CD8-positive, alpha-beta memory T cell (primary cell): Measurements from ENCODE around the gene YIF1A. TPM values are rescaled to one million over a fixed set of nuclear protein-coding genes. Genes with fewer than 3 reads are reported as not detected.
"Not testable (repeated sequence)": the region's sequence is repeated elsewhere in the genome, so short reads cannot be mapped to it uniquely, and the experiment has no call there.

ENCODE experiments used
- CTCF ChIA-PET: fragments of 350-600 bp; sonication (Branson Sonifier 250); formaldehyde crosslinking; loops from one replicate; lab custom pipeline; 2021; ENCODE audit warnings: antibody characterized with exemption; lab: Charles Lee
- POLR2A ChIA-PET: fragments of 350-600 bp; sonication (Branson Sonifier 250); formaldehyde crosslinking; loops from one replicate; lab custom pipeline; 2021; ENCODE audit warnings: antibody characterized with exemption; lab: Charles Lee
- DNase-seq, 5 donors: peaks; one replicate each; pipeline versions ENCODE4 v3.0.0 to v3.0.0-alpha.2; 2020 to 2022; ENCODE audit warnings: mixed read lengths in 1 of 5
- H3K27ac ChIP-seq: one replicate; pipeline ENCODE4 v1.7.0; 2013; ENCODE audit warnings: low read depth, mild to moderate bottlenecking, low read length, moderate library complexity
- H3K27me3 ChIP-seq: 2 replicates; pipeline ENCODE4 v1.7.0; 2013; ENCODE audit warnings: low read length, mild to moderate bottlenecking; ENCODE audit not compliant: insufficient read depth, poor library complexity, severe bottlenecking
- H3K36me3 ChIP-seq: 2 replicates; pipeline ENCODE4 v1.7.0; 2013; ENCODE audit warnings: mild to moderate bottlenecking, low read length, moderate library complexity; ENCODE audit not compliant: insufficient read depth
- H3K4me1 ChIP-seq: 2 replicates; pipeline ENCODE4 v1.7.0; 2013; ENCODE audit warnings: mild to moderate bottlenecking, low read length, moderate library complexity; ENCODE audit not compliant: insufficient read depth
- H3K4me3 ChIP-seq: 2 replicates; pipeline ENCODE4 v1.7.0; 2013; ENCODE audit warnings: mild to moderate bottlenecking, low read length
- H3K9me3 ChIP-seq: 2 replicates; pipeline ENCODE4 v1.7.0; 2013; ENCODE audit warnings: mild to moderate bottlenecking, low read length
- H3K27ac Mint-ChIP-seq, 8 donors: one replicate each; pipeline ENCODE4 v1.8.0; 2020 to 2021; ENCODE audit warnings: mixed read lengths in 8 of 8, mild to moderate bottlenecking in 6 of 8, inconsistent platforms in 3 of 8, moderate library complexity in 3 of 8
- H3K27me3 Mint-ChIP-seq, 2 donors: one replicate each; pipeline ENCODE4 v1.8.0; 2020 to 2021; ENCODE audit warnings: mixed read lengths in 2 of 2, mild to moderate bottlenecking in 1 of 2, moderate library complexity in 1 of 2
- H3K36me3 Mint-ChIP-seq, 3 donors: one replicate each; pipeline ENCODE4 v1.8.0; 2020 to 2021; ENCODE audit warnings: mixed read lengths in 3 of 3, inconsistent platforms in 1 of 3, mild to moderate bottlenecking in 1 of 3
- H3K4me1 Mint-ChIP-seq, 3 donors: one replicate each; pipeline ENCODE4 v1.8.0; 2020 to 2021; ENCODE audit warnings: mixed read lengths in 3 of 3, inconsistent platforms in 1 of 3, mild to moderate bottlenecking in 1 of 3
- H3K4me3 Mint-ChIP-seq, 7 donors: one replicate each; pipeline ENCODE4 v1.8.0; 2020 to 2021; ENCODE audit warnings: mixed read lengths in 7 of 7, mild to moderate bottlenecking in 6 of 7, moderate library complexity in 4 of 7, inconsistent platforms in 2 of 7
- H3K9me3 Mint-ChIP-seq, 5 donors: one replicate each; pipeline ENCODE4 v1.8.0; 2020 to 2022; ENCODE audit warnings: mixed read lengths in 5 of 5, mild to moderate bottlenecking in 3 of 5, moderate library complexity in 2 of 5, inconsistent platforms in 1 of 5
- polyA plus RNA-seq: library from polyadenylated mRNA; unstranded; fragments of 300-500 nt; fragmentation: Illumina TruSeq; gene quantifications from one replicate; pipeline ENCODE4 v1.2.3, GENCODE V29; 2021
- total RNA-seq, 2 experiments: library from RNA; stranded (reverse); gene quantifications; one replicate each; pipeline ENCODE4 v1.2.3, GENCODE V29; 2021

Gene YIF1A
- total and polyA plus RNA-seq, 3 experiments from 2014 or later = 61.7 to 97.3 (median 96.5) TPM

GRCh38 chr11:66323684-66324083 is 34.7 kb upstream of the YIF1A start:
- Mint-ChIP-seq H3K36me3 (no peaks in the 10 kb centered on the region), H3K27me3 (peaks cover 0 to 3% of the 10 kb centered on the region in 2 donors), H3K27ac (peak overlapping the region in 2 of 8 donors; percentile 27 to 78), H3K4me1 (peaks cover 51 to 66% (median 52%) of the 10 kb centered on the region in 3 donors), H3K4me3 (no peak overlapping the region), H3K9me3 (peaks cover 0 to 4% (median 0%) of the 10 kb centered on the region in 5 donors)
- Histone ChIP-seq H3K27me3 (no peaks in the 10 kb centered on the region), H3K27ac (no peak overlapping the region), H3K36me3 (no peaks in the 10 kb centered on the region), H3K4me3 (no peak overlapping the region), H3K4me1 (peaks cover 49% of the 10 kb centered on the region), H3K9me3 (no peaks in the 10 kb centered on the region)
- ChIA-PET CTCF (interaction anchor here (4.0 kb wide), 1 partner anchor 12 kb away, joined by 47 read pairs; no protein-coding TSS in a partner anchor), POLR2A (interaction anchor here (1.0 kb wide), 1 partner anchor 11 kb away, joined by 3 read pairs; no protein-coding TSS in a partner anchor)
- no peak for DNase-seq

- peaks cover 0 to 4% (median 0%) of the 10 kb centered on the region in 5 donors for H3K9me3 Mint-ChIP-seq
- no peak overlapping the region for H3K4me3 ChIP-seq
- no peaks in the 10 kb centered on the region for H3K36me3 ChIP-seq
- no peaks in the 10 kb centered on the region for H3K36me3 Mint-ChIP-seq
- H3K4me1 Mint-ChIP-seq = peaks cover 51 to 66% (median 52%) of the 10 kb centered on the region in 3 donors
- ChIA-PET POLR2A (interaction anchor here (1.9 kb wide), 1 partner anchor 11 kb away, joined by 11 read pairs; no protein-coding TSS in a partner anchor), CTCF (interaction anchor here (1.0 to 1.6 kb wide), 2 partner anchors 12 to 116 kb away, joined by 4 to 9 read pairs; partner anchors contain the start of gene MRPL11)
- H3K4me3 Mint-ChIP-seq = no peak overlapping the region
- H3K27ac Mint-ChIP-seq = peak overlapping the region in 5 of 8 donors; percentile 20 to 58 (median 40)
- H3K27me3 ChIP-seq = no peaks in the 10 kb centered on the region
- no peak for DNase-seq
- peaks cover 0 to 2% of the 10 kb centered on the region in 2 donors for H3K27me3 Mint-ChIP-seq
- H3K27ac ChIP-seq = no peak overlapping the region
- H3K4me1 ChIP-seq = peaks cover 49% of the 10 kb centered on the region
- H3K9me3 ChIP-seq = no peaks in the 10 kb centered on the region
These were observed 33.9 kb upstream of the YIF1A start for GRCh38 chr11:66322732-66323427.

- Mint-ChIP-seq H3K4me3 (no peak overlapping the region), H3K9me3 (peaks cover 0 to 4% (median 0%) of the 10 kb centered on the region in 5 donors), H3K4me1 (peaks cover 49 to 63% (median 50%) of the 10 kb centered on the region in 3 donors), H3K27me3 (no peaks in the 10 kb centered on the region), H3K36me3 (no peaks in the 10 kb centered on the region), H3K27ac (peak overlapping the region in 3 of 8 donors; percentile 27 to 80 (median 47))
- H3K27ac ChIP-seq = no peak overlapping the region
- H3K9me3 ChIP-seq = no peaks in the 10 kb centered on the region
- H3K36me3 ChIP-seq = no peaks in the 10 kb centered on the region
- POLR2A ChIA-PET = interaction anchor here (1.9 kb wide), 1 partner anchor 9 kb away, joined by 11 read pairs; no protein-coding TSS in a partner anchor
- peaks cover 45% of the 10 kb centered on the region for H3K4me1 ChIP-seq
- H3K27me3 ChIP-seq = no peaks in the 10 kb centered on the region
- no peak for DNase-seq
- no peak overlapping the region for H3K4me3 ChIP-seq
- CTCF ChIA-PET = interaction anchor here (0.9 to 1.6 kb wide), 4 partner anchors 9 to 117 kb away, joined by 3 to 11 read pairs (median 6); partner anchors contain the start of genes MRPL11 and YIF1A
These were observed 32.7 kb upstream of the YIF1A start for GRCh38 chr11:66321606-66322005.

GRCh38 chr11:66320748-66321147 is 31.8 kb upstream of the YIF1A start:
- H3K27me3 ChIP-seq, H3K4me3 Mint-ChIP-seq, POLR2A ChIA-PET, H3K27me3 Mint-ChIP-seq, H3K9me3 Mint-ChIP-seq, H3K36me3 Mint-ChIP-seq, H3K9me3 ChIP-seq, CTCF ChIA-PET, DNase-seq, H3K36me3 ChIP-seq, H3K4me3 ChIP-seq, H3K27ac ChIP-seq: not testable (repeated sequence)
- H3K4me1 ChIP-seq = peaks cover 39% of the 10 kb centered on the region
- peak overlapping the region in 1 of 8 donors; percentile 66 for H3K27ac Mint-ChIP-seq
- peaks cover 47 to 61% (median 49%) of the 10 kb centered on the region in 3 donors for H3K4me1 Mint-ChIP-seq

GRCh38 chr11:66320289-66320688 is 31.3 kb upstream of the YIF1A start:
- H3K27ac ChIP-seq, CTCF ChIA-PET, H3K9me3 Mint-ChIP-seq, H3K27me3 Mint-ChIP-seq, H3K4me3 ChIP-seq, POLR2A ChIA-PET, H3K36me3 ChIP-seq, H3K36me3 Mint-ChIP-seq, H3K9me3 ChIP-seq, H3K27me3 ChIP-seq, DNase-seq: not testable (repeated sequence)
- peak overlapping the region in 1 of 7 donors; percentile 41 for H3K4me3 Mint-ChIP-seq
- peaks cover 37% of the 10 kb centered on the region for H3K4me1 ChIP-seq
- H3K4me1 Mint-ChIP-seq = peaks cover 48 to 61% (median 51%) of the 10 kb centered on the region in 3 donors
- H3K27ac Mint-ChIP-seq = peak overlapping the region in 5 of 8 donors; percentile 71 to 99 (median 97)

- H3K4me1 Mint-ChIP-seq = peaks cover 54 to 65% (median 56%) of the 10 kb centered on the region in 3 donors
- Histone ChIP-seq H3K27me3 (no peaks in the 10 kb centered on the region), H3K4me1 (peaks cover 52% of the 10 kb centered on the region), H3K9me3 (no peaks in the 10 kb centered on the region), H3K27ac (peak overlapping the region; percentile 73), H3K4me3 (peak overlapping the region; percentile 54), H3K36me3 (no peaks in the 10 kb centered on the region)
- POLR2A ChIA-PET = interaction anchor here (1.1 to 2.5 kb wide), 2 partner anchors 8 to 54 kb away, joined by 3 to 10 read pairs; partner anchors contain the start of gene SLC29A2
- peak overlapping the region; percentile 66 to 89 (median 77) for H3K4me3 Mint-ChIP-seq
- peak overlapping the region; percentile 97 to 99 (median 98) for H3K27ac Mint-ChIP-seq
- H3K27me3 Mint-ChIP-seq = no peaks in the 10 kb centered on the region
- H3K36me3 Mint-ChIP-seq = peaks cover 0 to 2% (median 0%) of the 10 kb centered on the region in 3 donors
- peaks cover 0 to 4% (median 0%) of the 10 kb centered on the region in 5 donors for H3K9me3 Mint-ChIP-seq
- CTCF ChIA-PET = interaction anchor here (1.0 to 2.1 kb wide), 3 partner anchors 8 to 120 kb away, joined by 4 to 10 read pairs (median 8); partner anchors contain the start of gene MRPL11
- DNase-seq = no peak
These were observed 29.6 kb upstream of the YIF1A start for GRCh38 chr11:66318600-66318970.

- H3K4me3 Mint-ChIP-seq = peak overlapping the region; percentile 66 to 89 (median 77)
- H3K27ac ChIP-seq = peak overlapping the region; percentile 73
- H3K27me3 Mint-ChIP-seq = no peaks in the 10 kb centered on the region
- peaks cover 53 to 68% (median 53%) of the 10 kb centered on the region in 3 donors for H3K4me1 Mint-ChIP-seq
- H3K27ac Mint-ChIP-seq = peak overlapping the region; percentile 97 to 99 (median 98)
- no peaks in the 10 kb centered on the region for H3K9me3 ChIP-seq
- peaks cover 0 to 4% (median 0%) of the 10 kb centered on the region in 5 donors for H3K9me3 Mint-ChIP-seq
- DNase-seq = peak; percentile 57 to 95 (median 85)
- H3K27me3 ChIP-seq = no peaks in the 10 kb centered on the region
- ChIA-PET CTCF (interaction anchor here (0.8 to 2.1 kb wide), 6 partner anchors 9 to 121 kb away, joined by 3 to 10 read pairs (median 6); partner anchors contain the start of gene MRPL11), POLR2A (interaction anchor here (0.6 to 2.5 kb wide), 9 partner anchors 9 to 459 kb away, joined by 3 to 10 read pairs (median 4); partner anchors contain the start of genes BRMS1, RIN1 and SLC29A2)
- H3K36me3 Mint-ChIP-seq = peaks cover 0 to 2% (median 0%) of the 10 kb centered on the region in 3 donors
- peaks cover 58% of the 10 kb centered on the region for H3K4me1 ChIP-seq
- no peaks in the 10 kb centered on the region for H3K36me3 ChIP-seq
- peak overlapping the region; percentile 56 for H3K4me3 ChIP-seq
These were observed 29.0 kb upstream of the YIF1A start for GRCh38 chr11:66317723-66318599.
